SK-N-SH treated with all-trans-retinoic acid at 6 μM for 48 hours (cell line): ENCODE results near the gene RPLP2.

Experiments used
- ATAC-seq: fragments of 200-7000 bp; cut with Tn5 transposase; 3 replicates; pipeline ENCODE4 v1.9.1; 2020; ENCODE audit warnings: mild to moderate bottlenecking, moderate library complexity
- ARNTL ChIP-seq: fragments of 450-650 bp; formaldehyde crosslinking; IDR thresholded peaks from 2 replicates; pipeline ENCODE4 v1.5.0; 2020; ENCODE audit warnings: low read depth, mild to moderate bottlenecking, moderate library complexity, borderline replicate concordance
- BACH2 ChIP-seq: fragments of 250-450 bp; sonication (Bioruptor Pico); IDR thresholded peaks from 2 replicates; pipeline ENCODE4 v1.9.0; 2021; ENCODE audit warnings: mild to moderate bottlenecking, borderline replicate concordance
- CREB5 ChIP-seq: fragments of 250-450 bp; sonication (Bioruptor Pico); IDR thresholded peaks from 2 replicates; pipeline ENCODE4 v1.5.1; 2020; ENCODE audit warnings: low read depth, mild to moderate bottlenecking, moderate library complexity
- CSDC2 ChIP-seq: fragments of 250-450 bp; sonication (Bioruptor Pico); IDR thresholded peaks from 2 replicates; pipeline ENCODE4 v1.5.0; 2020; ENCODE audit warnings: mild to moderate bottlenecking, moderate library complexity
- CSRNP3 ChIP-seq: fragments of 250-450 bp; sonication (Bioruptor Pico); IDR thresholded peaks from 2 replicates; pipeline ENCODE4 v1.5.1; 2021; ENCODE audit warnings: mild to moderate bottlenecking, moderate library complexity
- ESRRG ChIP-seq: fragments of 250-450 bp; sonication (Bioruptor Pico); IDR thresholded peaks from 2 replicates; pipeline ENCODE4 v1.6.1; 2021; ENCODE audit warnings: mild to moderate bottlenecking
- GLIS3 ChIP-seq: fragments of 250-450 bp; sonication (Bioruptor Pico); IDR thresholded peaks from 2 replicates; pipeline ENCODE4 v1.5.0; 2020; ENCODE audit warnings: mild to moderate bottlenecking, moderate library complexity
- ISL1 ChIP-seq: fragments of 250-450 bp; sonication (Bioruptor Pico); IDR thresholded peaks from 2 replicates; pipeline ENCODE4 v2.1.2; 2022; ENCODE audit warnings: mild to moderate bottlenecking, moderate library complexity
- OSR1 ChIP-seq: fragments of 250-450 bp; sonication (Bioruptor Pico); IDR thresholded peaks from 2 replicates; pipeline ENCODE4 v1.8.0; 2022; ENCODE audit warnings: moderate library complexity, mild to moderate bottlenecking, inconsistent platforms
- PATZ1 ChIP-seq: fragments of 250-450 bp; sonication (Bioruptor Pico); IDR thresholded peaks from 2 replicates; pipeline ENCODE4 v1.8.0; 2020; ENCODE audit warnings: mild to moderate bottlenecking, moderate library complexity, borderline replicate concordance
- POU6F1 ChIP-seq: fragments of 250-450 bp; sonication (Bioruptor Pico); IDR thresholded peaks from 2 replicates; pipeline ENCODE4 v1.8.0; 2021; ENCODE audit warnings: low read depth, mild to moderate bottlenecking, moderate library complexity, borderline replicate concordance
- PPARA ChIP-seq: fragments of 250-450 bp; sonication (Bioruptor Pico); IDR thresholded peaks from 2 replicates; pipeline ENCODE4 v1.5.0; 2020; ENCODE audit warnings: mild to moderate bottlenecking, borderline replicate concordance
- RARB ChIP-seq: fragments of 250-450 bp; sonication (Bioruptor Pico); IDR thresholded peaks from 2 replicates; pipeline ENCODE4 v1.8.0; 2021; ENCODE audit warnings: mild to moderate bottlenecking, moderate library complexity
- SNAI2 ChIP-seq: fragments of 250-450 bp; sonication (Bioruptor Pico); IDR thresholded peaks from 2 replicates; pipeline ENCODE4 v1.5.0; 2020; ENCODE audit warnings: mild to moderate bottlenecking, moderate library complexity
- TCF4 ChIP-seq: fragments of 250-450 bp; sonication (Bioruptor Pico); IDR thresholded peaks from 2 replicates; pipeline ENCODE4 v1.8.0; 2021; ENCODE audit warnings: mild to moderate bottlenecking, moderate library complexity, borderline replicate concordance
- TOX ChIP-seq: fragments of 250-450 bp; sonication (Bioruptor Pico); IDR thresholded peaks from 2 replicates; pipeline ENCODE4 v1.8.0; 2021; ENCODE audit warnings: mild to moderate bottlenecking, moderate library complexity, borderline replicate concordance
- TSHZ2 ChIP-seq: fragments of 250-450 bp; sonication (Bioruptor Pico); IDR thresholded peaks from 2 replicates; pipeline ENCODE4 v1.5.0; 2020; ENCODE audit warnings: mild to moderate bottlenecking, moderate library complexity
- ZFP3 ChIP-seq: fragments of 250-450 bp; sonication (Bioruptor Pico); IDR thresholded peaks from 2 replicates; pipeline ENCODE4 v1.5.0; 2020; ENCODE audit warnings: mild to moderate bottlenecking, moderate library complexity
- ZFP30 ChIP-seq: fragments of 450-650 bp; formaldehyde crosslinking; IDR thresholded peaks from 2 replicates; pipeline ENCODE4 v1.5.0; 2022; ENCODE audit warnings: mild to moderate bottlenecking, moderate library complexity
- ZNF565 ChIP-seq: fragments of 450-650 bp; formaldehyde crosslinking; conservative IDR thresholded peaks from 2 replicates; pipeline ENCODE4 v1.5.0; 2020; ENCODE audit warnings: low read depth, mild to moderate bottlenecking, moderate library complexity
- ZNF70 ChIP-seq: fragments of 450-650 bp; formaldehyde crosslinking; IDR thresholded peaks from 2 replicates; pipeline ENCODE4 v1.5.0; 2020; ENCODE audit warnings: mild to moderate bottlenecking, moderate library complexity
- ZNF8 ChIP-seq: fragments of 450-650 bp; formaldehyde crosslinking; IDR thresholded peaks from 2 replicates; pipeline ENCODE4 v1.5.0; 2020; ENCODE audit warnings: mild to moderate bottlenecking, moderate library complexity

RPLP2 gene

GRCh38 chr11:783581-784015 is 26.2 kb upstream of the RPLP2 start:
- peak; percentile 94 for ATAC-seq
- TF ChIP-seq ARNTL (peak; percentile 80; the same call in 1 of the 2 replicates), TCF4 (CRISPR knock-in tag) (0 out of 2 replicates have a peak, but pooled peaks have one; percentile 10), ZFP3 (CRISPR knock-in tag) (no peak)
- TF ChIP-seq, all 23 proteins: peak for 2

- ATAC-seq = no peak
- TF ChIP-seq SNAI2 (CRISPR knock-in tag) (no peak), PATZ1 (no peak), ZNF565 (CRISPR knock-in tag) (no peak), TOX (no peak), ZFP3 (CRISPR knock-in tag) (no peak), OSR1 (CRISPR knock-in tag) (no peak), GLIS3 (CRISPR knock-in tag) (no peak), ZNF8 (CRISPR knock-in tag) (no peak), CREB5 (no peak), ISL1 (CRISPR knock-in tag) (no peak), ZFP30 (CRISPR knock-in tag) (no peak), ZNF70 (CRISPR knock-in tag) (no peak), BACH2 (CRISPR knock-in tag) (no peak), ARNTL (no peak), CSRNP3 (CRISPR knock-in tag) (no peak), CSDC2 (CRISPR knock-in tag) (no peak), PPARA (CRISPR knock-in tag) (no peak), TSHZ2 (CRISPR knock-in tag) (no peak), TCF4 (CRISPR knock-in tag) (no peak), RARB (no peak)
Measured at GRCh38 chr11:786235-787083, 23.3 kb upstream of the RPLP2 start.

- no peak for ATAC-seq
- TF ChIP-seq PPARA (CRISPR knock-in tag) = no peak
- no peak for TF ChIP-seq SNAI2 (CRISPR knock-in tag)
- no peak for TF ChIP-seq OSR1 (CRISPR knock-in tag)
- TF ChIP-seq ISL1 (CRISPR knock-in tag) = no peak
- no peak for TF ChIP-seq ESRRG (CRISPR knock-in tag)
- TF ChIP-seq CREB5 = no peak
- TF ChIP-seq ARNTL = no peak
- no peak for TF ChIP-seq CSDC2 (CRISPR knock-in tag)
- no peak for TF ChIP-seq POU6F1
- TF ChIP-seq TSHZ2 (CRISPR knock-in tag) = no peak
- no peak for TF ChIP-seq ZNF70 (CRISPR knock-in tag)
- TF ChIP-seq GLIS3 (CRISPR knock-in tag) = no peak
- no peak for TF ChIP-seq BACH2 (CRISPR knock-in tag)
Measured at GRCh38 chr11:787084-787675, 22.6 kb upstream of the RPLP2 start.
